GM23338 (cell line): ENCODE measurements around the gene POU4F3. TPM values are rescaled to one million over a fixed set of nuclear protein-coding genes. Genes with fewer than 3 reads are reported as not detected.
A peak's percentile ranks its signal among the peaks of the same experiment; 100 is the strongest.

Experiments used
- ATAC-seq: fragments of 200-7000 bp; cut with Tn5 transposase; 3 replicates; pipeline ENCODE4 v1.9.1; 2020
- DNase-seq: peaks from one replicate; pipeline ENCODE4 v3.0.0-alpha.2; 2015; ENCODE audit warnings: low spot score
- H2AFZ ChIP-seq: fragments of 200-600 bp; sonication (generic); 2 replicates; pipeline ENCODE4 v1.8.0; 2016; ENCODE audit warnings: antibody characterized with exemption, mild to moderate bottlenecking, moderate library complexity
- H3F3A ChIP-seq: fragments of 200-600 bp; sonication (generic); replicated peaks from 2 replicates; pipeline ENCODE4 v1.8.0; 2017; ENCODE audit warnings: antibody characterized with exemption, mixed run types, low read depth
- H3K27ac ChIP-seq: fragments of 200-600 bp; sonication (generic); 2 replicates; pipeline ENCODE4 v1.6.1; 2016; ENCODE audit warnings: low read depth
- H3K27me3 ChIP-seq: fragments of 200-600 bp; sonication (generic); 2 replicates; pipeline ENCODE4 v1.8.0; 2016; ENCODE audit warnings: mild to moderate bottlenecking, mixed run types, moderate library complexity; ENCODE audit not compliant: insufficient read depth
- H3K36me3 ChIP-seq: fragments of 200-600 bp; sonication (generic); 2 replicates; pipeline ENCODE4 v1.8.0; 2016; ENCODE audit warnings: mild to moderate bottlenecking; ENCODE audit not compliant: insufficient read depth
- H3K4me1 ChIP-seq: fragments of 200-600 bp; sonication (generic); 2 replicates; pipeline ENCODE4 v1.8.0; 2016; ENCODE audit warnings: mild to moderate bottlenecking, moderate library complexity; ENCODE audit not compliant: insufficient read depth
- H3K4me2 ChIP-seq: fragments of 200-600 bp; sonication (generic); 2 replicates; pipeline ENCODE4 v1.7.1; 2017; ENCODE audit warnings: mixed run types
- H3K4me3 ChIP-seq: fragments of 200-600 bp; sonication (generic); 2 replicates; pipeline ENCODE4 v1.6.1; 2016; ENCODE audit warnings: mixed run types
- H3K79me2 ChIP-seq: fragments of 200-600 bp; sonication (generic); replicated peaks from 2 replicates; pipeline ENCODE4 v1.8.0; 2017; ENCODE audit warnings: mild to moderate bottlenecking; ENCODE audit not compliant: insufficient read depth
- H3K9me2 ChIP-seq: fragments of 200-600 bp; sonication (generic); 2 replicates; pipeline ENCODE4 v1.8.0; 2017; ENCODE audit not compliant: insufficient read depth
- H4K20me1 ChIP-seq: fragments of 200-600 bp; sonication (generic); replicated peaks from 2 replicates; pipeline ENCODE4 v1.8.0; 2017; ENCODE audit warnings: mild to moderate bottlenecking; ENCODE audit not compliant: insufficient read depth
- H3K27ac Mint-ChIP-seq: 2 replicates; pipeline ENCODE4 v1.8.0; 2020; ENCODE audit warnings: inconsistent platforms, mild to moderate bottlenecking, moderate library complexity, mixed read lengths
- H3K27me3 Mint-ChIP-seq: 3 replicates; pipeline ENCODE4 v1.8.0; 2022; ENCODE audit warnings: low read depth, mild to moderate bottlenecking, moderate library complexity, mixed read lengths, inconsistent platforms; ENCODE audit not compliant: insufficient read depth, poor library complexity
- H3K36me3 Mint-ChIP-seq: 3 replicates; pipeline ENCODE4 v1.8.0; 2021; ENCODE audit warnings: low read depth, mild to moderate bottlenecking, inconsistent platforms, moderate library complexity, mixed read lengths
- H3K4me1 Mint-ChIP-seq: 3 replicates; pipeline ENCODE4 v1.8.0; 2020; ENCODE audit warnings: mild to moderate bottlenecking, inconsistent platforms, mixed read lengths
- H3K4me3 Mint-ChIP-seq: 3 replicates; pipeline ENCODE4 v1.8.0; 2021; ENCODE audit warnings: moderate library complexity, mild to moderate bottlenecking, inconsistent platforms, mixed read lengths
- H3K9me3 Mint-ChIP-seq: 3 replicates; pipeline ENCODE4 v1.8.0; 2020; ENCODE audit warnings: moderate library complexity, mild to moderate bottlenecking, inconsistent platforms, mixed read lengths
- ETS1 ChIP-seq: IDR thresholded peaks from 2 replicates; pipeline ENCODE4 v1.6.1; 2016; ENCODE audit warnings: antibody characterized with exemption
- EZH2 ChIP-seq: fragments of 200-600 bp; sonication (generic); IDR thresholded peaks from one replicate; pipeline ENCODE4 v1.8.0; 2017; ENCODE audit warnings: antibody characterized with exemption, mild to moderate bottlenecking, low read depth; ENCODE audit not compliant: unreplicated experiment
- EZH2phosphoT487 ChIP-seq: fragments of 200-600 bp; sonication (generic); IDR thresholded peaks from one replicate; pipeline ENCODE4 v1.8.1; 2018; ENCODE audit warnings: antibody characterized with exemption; ENCODE audit not compliant: unreplicated experiment
- NANOG ChIP-seq: IDR thresholded peaks from 2 replicates; pipeline ENCODE4 v1.6.1; 2016; ENCODE audit warnings: antibody characterized with exemption, borderline replicate concordance
- POLR2AphosphoS5 ChIP-seq: IDR thresholded peaks from 2 replicates; pipeline ENCODE4 v1.6.1; 2016; ENCODE audit warnings: antibody characterized with exemption, low read depth
- REST ChIP-seq: IDR thresholded peaks from one replicate; pipeline ENCODE4 v1.6.1; 2018; ENCODE audit warnings: antibody characterized with exemption; ENCODE audit not compliant: unreplicated experiment
- ZNF114 ChIP-seq: fragments of 250-450 bp; sonication (Bioruptor Pico); IDR thresholded peaks from 2 replicates; pipeline ENCODE4 v1.5.0; 2020; ENCODE audit warnings: mild to moderate bottlenecking, moderate library complexity
- ZNF331 ChIP-seq: fragments of 250-450 bp; sonication (Bioruptor Pico); IDR thresholded peaks from 2 replicates; pipeline ENCODE4 v1.5.0; 2020; ENCODE audit warnings: low read depth, mild to moderate bottlenecking, moderate library complexity
- polyA plus RNA-seq: library from polyadenylated mRNA; unstranded; fragments of >200 nt; fragmentation: Nextera tagmentation; extraction: Ambion mirVana; gene quantifications from 2 replicates; pipeline ENCODE4 v1.2.1, GENCODE V29; 2016
- total RNA-seq: library from RNA; depleted of rRNA; stranded (reverse); fragments of >200 nt; shearing (Covaris generic); gene quantifications from 2 replicates; pipeline ENCODE4 v1.2.3, GENCODE V29; 2014

The POU4F3 gene
- total and polyA plus RNA-seq, 2 experiments from 2014 or later, result 0.49 TPM; not detected in 1

- H3K4me2 ChIP-seq, result peak overlapping the region; percentile 82
These were observed 3.9 kb downstream of the POU4F3 start for GRCh38 chr5:146342519-146342881.

More at GRCh38 chr5:146342519-146342881, 3.9 kb downstream of the POU4F3 start:
- peaks cover 100% of the 10 kb centered on the region for H3K27me3 ChIP-seq
- Mint-ChIP-seq H3K36me3 (no peaks in the 10 kb centered on the region; the same call in 2 of the 3 replicates), H3K27ac (no peak overlapping the region), H3K9me3 (peaks cover 9% of the 10 kb centered on the region; the same call in 2 of the 3 replicates), H3K4me1 (peaks cover 51% of the 10 kb centered on the region), H3K4me3 (peak overlapping the region; percentile 50), H3K27me3 (peaks cover 100% of the 10 kb centered on the region)
- no peak overlapping the region for H3K27ac ChIP-seq
- H2AFZ ChIP-seq, result no peak overlapping the region
- ATAC-seq, result no peak
- no peaks in the 10 kb centered on the region for H3K9me2 ChIP-seq
- peaks cover 36% of the 10 kb centered on the region for H3F3A ChIP-seq
- H3K4me3 ChIP-seq, result peak overlapping the region; percentile 46
- TF ChIP-seq EZH2 (peak; percentile 100), ZNF114 (no peak), ETS1 (no peak), ZNF331 (no peak), EZH2phosphoT487 (peak; percentile 82), NANOG (no peak), REST (no peak), POLR2AphosphoS5 (no peak)
- H3K4me1 ChIP-seq, result peaks cover 38% of the 10 kb centered on the region
- H4K20me1 ChIP-seq, result peaks cover 51% of the 10 kb centered on the region
- DNase-seq, result no peak
- no peaks in the 10 kb centered on the region for H3K79me2 ChIP-seq
- H3K36me3 ChIP-seq, result no peaks in the 10 kb centered on the region
